Body of pancreas (tissue), 4 donors: ENCODE results near the gene CD6.

Experiments
- CTCF ChIP-seq, 7 experiments: fragments of 450-650 bp in 4 of 7; fragments of 200-600 bp in 3 of 7; sonication (generic) in 3 of 7; IDR thresholded peaks; one replicate each; pipeline ENCODE4 v1.5.1; 2016 to 2019; ENCODE audit warnings: antibody characterized with exemption in 7 of 7
- POLR2A ChIP-seq, 3 donors: fragments of 450-650 bp; IDR thresholded peaks; one replicate each; pipeline ENCODE4 v1.6.1; 2016; ENCODE audit warnings: antibody characterized with exemption in 3 of 3, mild to moderate bottlenecking in 2 of 3

- TF ChIP-seq CTCF (IDR thresholded peaks at IDR 0.05) (no peak), POLR2A (IDR thresholded peaks at IDR 0.05) (no peak)
Measured at GRCh38 chr11:60946601-60947264, 24.7 kb upstream of the CD6 start.
